Esophagus squamous epithelium (tissue), 5 donors: ENCODE data around the gene CHPT1. TPM values are rescaled to one million over a fixed set of nuclear protein-coding genes. Genes with fewer than 3 reads are reported as not detected.

Experiments used
- DNase-seq: peaks from one replicate; lab custom pipeline; 2025; lab: John Stamatoyannopoulos, UW
- H3K27ac ChIP-seq, 4 donors: fragments of 200-600 bp; sonication (generic); one replicate each; pipeline ENCODE4 v1.5.1; 2016 to 2019; ENCODE audit warnings: mild to moderate bottlenecking in 1 of 4
- H3K27me3 ChIP-seq, 4 donors: fragments of 200-600 bp; sonication (generic); 1 replicate in 3 of 4; 2 replicates in 1 of 4; pipeline versions ENCODE4 v1.5.1 to v1.6.0; 2017 to 2021; ENCODE audit warnings: antibody characterized with exemption in 1 of 4
- H3K36me3 ChIP-seq, 3 donors: fragments of 200-600 bp; sonication (generic); one replicate each; pipeline ENCODE4 v1.5.1; 2016 to 2019
- H3K4me1 ChIP-seq, 3 donors: fragments of 200-600 bp; sonication (generic); one replicate each; pipeline ENCODE4 v1.5.1; 2017 to 2019
- H3K4me3 ChIP-seq, 4 donors: fragments of 200-600 bp; sonication (generic); 1 replicate in 3 of 4; 2 replicates in 1 of 4; pipeline ENCODE4 v1.5.1; 2016 to 2019; ENCODE audit warnings: mild to moderate bottlenecking in 2 of 4, moderate library complexity in 1 of 4
- H3K9me3 ChIP-seq, 3 donors: fragments of 200-600 bp; sonication (generic); one replicate each; pipeline ENCODE4 v1.5.1; 2016 to 2019
- POLR2A ChIP-seq, 4 donors: fragments of 450-650 bp; IDR thresholded peaks; one replicate each; pipeline ENCODE4 v1.6.1; 2017; ENCODE audit warnings: antibody characterized with exemption in 4 of 4, mild to moderate bottlenecking in 4 of 4, moderate library complexity in 3 of 4
- WGBS, 2 donors: methylation state at CpG; one replicate each; pipeline ENCODE4 v1.1.5; 2018; 5-methylcytosine and 5-hydroxymethylcytosine counted together
- intact Hi-C: fragments of 100-400 bp; cut with DNase I; formaldehyde crosslinking; loops from one replicate; pipeline ENCODE4 v1.15.0; 2022
- total RNA-seq, 4 donors: library from RNA; depleted of rRNA; stranded (reverse); fragments of >200 nt; gene quantifications; one replicate each; pipeline ENCODE4 v1.1.0, GENCODE V29; 2016
- TF ChIP-seq, protein P1 (sequence below), 6 experiments: fragments of 450-650 bp in 4 of 6; fragments of 200-600 bp in 2 of 6; sonication (generic) in 2 of 6; IDR thresholded peaks; one replicate each; pipeline ENCODE4 v1.5.1; 2016 to 2019; ENCODE audit warnings: antibody characterized with exemption in 6 of 6, mild to moderate bottlenecking in 4 of 6, moderate library complexity in 4 of 6
- donor health status: DM: yes; HTN: yes; CAD: no.

CHPT1 gene
- total RNA-seq, 4 donors from 2014 or later = 12.7 to 53.6 (median 27.0) TPM

GRCh38 chr12:101720118-101720517 lies 22.7 kb downstream of the CHPT1 start:
- H3K36me3 ChIP-seq = peaks cover 0 to 31% (median 0%) of the 10 kb centered on the region in 3 donors
- intact Hi-C loops = no loop called here
- no peak for DNase-seq
- TF ChIP-seq, protein P1, sequence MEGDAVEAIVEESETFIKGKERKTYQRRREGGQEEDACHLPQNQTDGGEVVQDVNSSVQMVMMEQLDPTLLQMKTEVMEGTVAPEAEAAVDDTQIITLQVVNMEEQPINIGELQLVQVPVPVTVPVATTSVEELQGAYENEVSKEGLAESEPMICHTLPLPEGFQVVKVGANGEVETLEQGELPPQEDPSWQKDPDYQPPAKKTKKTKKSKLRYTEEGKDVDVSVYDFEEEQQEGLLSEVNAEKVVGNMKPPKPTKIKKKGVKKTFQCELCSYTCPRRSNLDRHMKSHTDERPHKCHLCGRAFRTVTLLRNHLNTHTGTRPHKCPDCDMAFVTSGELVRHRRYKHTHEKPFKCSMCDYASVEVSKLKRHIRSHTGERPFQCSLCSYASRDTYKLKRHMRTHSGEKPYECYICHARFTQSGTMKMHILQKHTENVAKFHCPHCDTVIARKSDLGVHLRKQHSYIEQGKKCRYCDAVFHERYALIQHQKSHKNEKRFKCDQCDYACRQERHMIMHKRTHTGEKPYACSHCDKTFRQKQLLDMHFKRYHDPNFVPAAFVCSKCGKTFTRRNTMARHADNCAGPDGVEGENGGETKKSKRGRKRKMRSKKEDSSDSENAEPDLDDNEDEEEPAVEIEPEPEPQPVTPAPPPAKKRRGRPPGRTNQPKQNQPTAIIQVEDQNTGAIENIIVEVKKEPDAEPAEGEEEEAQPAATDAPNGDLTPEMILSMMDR (IDR thresholded peaks at IDR 0.05) = no peak
- no peak for TF ChIP-seq POLR2A (IDR thresholded peaks at IDR 0.05)
- no peaks in the 10 kb centered on the region for H3K27me3 ChIP-seq
- H3K27ac ChIP-seq = no peak overlapping the region
- H3K4me1 ChIP-seq = peaks cover 0 to under 1% (median 0%) of the 10 kb centered on the region in 3 donors
- no peak overlapping the region for H3K4me3 ChIP-seq
- no peaks in the 10 kb centered on the region for H3K9me3 ChIP-seq

DNA sequence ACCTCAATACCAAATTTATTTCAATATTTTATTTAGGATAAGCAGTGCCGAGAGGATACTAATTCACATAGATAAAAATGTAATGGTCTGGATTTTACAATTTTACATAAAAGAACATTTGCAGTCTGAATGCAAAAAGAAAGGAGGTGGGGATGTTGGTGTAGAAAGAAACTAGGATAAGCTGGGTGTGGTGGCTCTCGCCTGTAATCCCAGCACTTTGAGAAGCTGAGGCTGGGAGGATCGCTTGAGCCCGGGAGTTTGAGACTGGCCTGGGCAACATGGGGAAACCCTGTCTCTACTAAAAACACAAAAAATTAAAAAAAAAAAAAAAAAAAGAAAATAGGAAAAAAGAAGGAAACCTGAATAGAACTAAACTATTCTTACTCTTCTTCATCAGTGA lies 25.0 kb downstream of the CHPT1 start:
- no peaks in the 10 kb centered on the region for H3K4me1 ChIP-seq
- 90 to 97% methylated on average over 4 of the region's 4 CpGs for WGBS, 2 donors
- H3K27me3 ChIP-seq = no peaks in the 10 kb centered on the region
- TF ChIP-seq, protein P1 (IDR thresholded peaks at IDR 0.05) = no peak
- TF ChIP-seq POLR2A (IDR thresholded peaks at IDR 0.05) = no peak
- H3K36me3 ChIP-seq = peaks cover 0 to 49% (median 0%) of the 10 kb centered on the region in 3 donors
- no peaks in the 10 kb centered on the region for H3K9me3 ChIP-seq
- H3K4me3 ChIP-seq = no peak overlapping the region
- intact Hi-C loops = no loop called here
- DNase-seq = no peak
- H3K27ac ChIP-seq = no peak overlapping the region

DNA sequence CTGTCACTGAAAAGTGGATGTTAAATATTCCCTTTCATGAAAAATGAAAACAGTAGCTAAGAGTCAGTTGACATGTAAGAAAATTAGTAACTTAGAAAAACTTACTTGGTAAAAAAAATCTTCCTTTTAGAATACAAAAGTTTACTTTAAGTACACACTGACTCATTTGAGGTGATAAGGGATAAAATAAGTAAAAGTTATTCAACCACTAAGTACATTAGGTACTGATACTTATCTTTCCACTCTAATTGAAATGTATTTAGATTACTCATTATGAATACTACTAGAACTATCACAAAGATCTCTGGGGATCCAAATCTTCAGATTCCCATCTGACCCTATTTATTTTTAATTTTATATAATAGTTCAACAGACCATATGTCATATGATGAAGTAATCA lies 29.7 kb downstream of the CHPT1 start:
- H3K27me3 ChIP-seq = no peaks in the 10 kb centered on the region

DNA sequence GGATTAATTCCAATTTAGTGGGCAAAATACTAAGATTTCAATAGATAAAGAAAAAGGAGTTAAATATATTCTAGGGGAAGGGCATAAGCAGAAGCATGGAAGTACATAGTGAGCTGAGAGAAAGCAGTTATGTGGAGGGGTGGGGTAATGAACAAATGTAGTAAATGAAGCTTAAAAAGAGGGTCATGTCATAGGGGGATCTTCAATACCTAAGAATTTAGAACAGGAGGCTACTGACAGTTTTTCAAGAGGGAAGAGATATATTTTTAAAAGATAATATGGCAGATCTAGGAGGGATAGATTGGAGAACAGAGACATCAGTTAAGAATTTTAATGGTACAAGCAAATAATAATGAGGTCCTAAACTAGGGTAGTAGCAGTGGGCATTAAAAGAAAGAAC lies 32.4 kb downstream of the CHPT1 start:
- H3K4me3 ChIP-seq = no peak overlapping the region
- TF ChIP-seq, protein P1 (IDR thresholded peaks at IDR 0.05) = no peak
- no peak for TF ChIP-seq POLR2A (IDR thresholded peaks at IDR 0.05)
- no peaks in the 10 kb centered on the region for H3K27me3 ChIP-seq
- peaks cover 0 to 63% (median 0%) of the 10 kb centered on the region in 3 donors for H3K36me3 ChIP-seq
- DNase-seq = no peak
- H3K27ac ChIP-seq = no peak overlapping the region
- H3K9me3 ChIP-seq = no peaks in the 10 kb centered on the region
- no peaks in the 10 kb centered on the region for H3K4me1 ChIP-seq
- intact Hi-C loops = no loop called here

More for the DNA sequence above, 29.7 kb downstream of the CHPT1 start:
- Histone ChIP-seq H3K27ac (no peak overlapping the region), H3K4me1 (no peaks in the 10 kb centered on the region), H3K4me3 (no peak overlapping the region), H3K9me3 (no peaks in the 10 kb centered on the region), H3K36me3 (peaks cover 0 to 67% (median 0%) of the 10 kb centered on the region in 3 donors)
- intact Hi-C loops = no loop called here
- DNase-seq = no peak
- TF ChIP-seq, protein P1 (IDR thresholded peaks at IDR 0.05) = no peak
- no peak for TF ChIP-seq POLR2A (IDR thresholded peaks at IDR 0.05)

DNA sequence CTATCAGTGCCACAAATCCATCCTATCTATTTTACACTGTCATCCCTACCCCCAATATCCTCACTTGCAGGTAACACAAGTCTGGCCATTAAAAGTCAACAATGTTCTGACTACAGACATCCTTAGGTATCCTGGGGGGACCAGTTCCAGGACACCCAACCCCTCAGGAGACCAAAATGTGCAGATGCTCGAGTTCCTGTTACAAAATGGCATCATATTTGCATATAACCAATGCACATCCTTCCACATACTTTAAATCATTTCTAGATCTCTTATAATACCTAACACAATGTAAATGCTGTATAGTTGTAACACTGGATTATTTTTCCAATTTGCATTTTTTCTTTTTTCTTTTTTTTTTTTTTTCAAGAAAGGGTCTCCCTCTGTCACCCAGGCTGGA lies 34.9 kb downstream of the CHPT1 start:
- intact Hi-C loops = no loop called here
- Histone ChIP-seq H3K9me3 (no peaks in the 10 kb centered on the region), H3K36me3 (peaks cover 0 to 46% (median 0%) of the 10 kb centered on the region in 3 donors), H3K4me3 (no peak overlapping the region), H3K4me1 (no peaks in the 10 kb centered on the region), H3K27me3 (no peaks in the 10 kb centered on the region), H3K27ac (no peak overlapping the region)
- DNase-seq = no peak
- 62 to 77% methylated on average over 1 of the region's 1 CpG for WGBS, 2 donors
- TF ChIP-seq POLR2A (IDR thresholded peaks at IDR 0.05) = no peak
- TF ChIP-seq, protein P1 (IDR thresholded peaks at IDR 0.05) = no peak
